WI38 (cell line): Measurements from ENCODE around the gene CFAP410.
"Not testable (repeated sequence)": the region's sequence is repeated elsewhere in the genome, so short reads cannot be mapped to it uniquely, and the experiment has no call there.

Experiments used
- H3K4me3 ChIP-seq: 2 replicates; pipeline ENCODE4 v1.5.1; 2011; ENCODE audit warnings: low read depth, mild to moderate bottlenecking, control low read depth, low read length
- CTCF ChIP-seq: IDR thresholded peaks from 2 replicates; pipeline ENCODE4 v1.5.1; 2012; ENCODE audit warnings: low read depth, mild to moderate bottlenecking, control low read depth, low read length

CFAP410 gene

GRCh38 chr21:44348861-44349260 is 9.7 kb upstream of the CFAP410 start:
- no peak for TF ChIP-seq CTCF
- H3K4me3 ChIP-seq = no peak overlapping the region

GRCh38 chr21:44347911-44348451 is 8.8 kb upstream of the CFAP410 start:
- no peak for TF ChIP-seq CTCF
- no peak overlapping the region for H3K4me3 ChIP-seq

GRCh38 chr21:44345495-44345894 is 6.3 kb upstream of the CFAP410 start:
- no peak for TF ChIP-seq CTCF
- no peak overlapping the region for H3K4me3 ChIP-seq

- no peak overlapping the region for H3K4me3 ChIP-seq
- no peak for TF ChIP-seq CTCF
These were observed 5.5 kb upstream of the CFAP410 start for GRCh38 chr21:44344541-44345183.

GRCh38 chr21:44342981-44343380 is 3.8 kb upstream of the CFAP410 start:
- not testable (repeated sequence) for H3K4me3 ChIP-seq

- not testable (repeated sequence) for H3K4me3 ChIP-seq
These were observed 2.7 kb upstream of the CFAP410 start for GRCh38 chr21:44341726-44342458.

- TF ChIP-seq CTCF = 0 out of 2 replicates have a peak, but pooled peaks have one; percentile 9
- peak overlapping the region; percentile 58 for H3K4me3 ChIP-seq
These were observed 972 bp downstream of the CFAP410 start for GRCh38 chr21:44337941-44338895.
